Neural progenitor cell (in vitro differentiated cells): ENCODE measurements around the gene FAM50B.

Experiments used
- CTCF ChIP-seq: fragments of 200-600 bp; sonication (generic); IDR thresholded peaks from 2 replicates; pipeline ENCODE4 v1.5.1; 2017; ENCODE audit warnings: antibody characterized with exemption, mild to moderate bottlenecking
- EZH2 ChIP-seq: fragments of 200-600 bp; sonication (generic); IDR thresholded peaks from 2 replicates; pipeline ENCODE4 v1.6.1; 2017; ENCODE audit warnings: antibody characterized with exemption, mild to moderate bottlenecking, moderate library complexity
- EZH2phosphoT487 ChIP-seq: fragments of 200-600 bp; sonication (generic); IDR thresholded peaks from 2 replicates; pipeline ENCODE4 v1.6.1; 2017; ENCODE audit warnings: antibody characterized with exemption

GRCh38 chr6:3837781-3838180, 11.4 kb upstream of the FAM50B start:
- no peak for TF ChIP-seq CTCF
- TF ChIP-seq EZH2phosphoT487: no peak
- TF ChIP-seq EZH2: no peak
